Esophagus mucosa (tissue), 1 donor: ENCODE data around the gene TRIM10. TPM values are rescaled to one million over a fixed set of nuclear protein-coding genes. Genes with fewer than 3 reads are reported as not detected.
A peak's percentile ranks its signal among the peaks of the same experiment; 100 is the strongest.

ENCODE experiments used
- ATAC-seq: fragments of 200-7000 bp; cut with Tn5 transposase; one replicate; pipeline ENCODE4 v1.9.1; 2020
- total RNA-seq: library from RNA; stranded (reverse); gene quantifications from one replicate; pipeline ENCODE4 v1.2.4, GENCODE V29; 2023
- donor health status: DM: yes; HTN: yes; CAD: no.

Gene TRIM10
- total RNA-seq, result not detected

GRCh38 chr6:30160785-30161531 lies at the start of gene TRIM10:
TRIM10 (minus strand) TSS chr6:30161211; CDS start chr6:30160858, 353 bp downstream.
- ATAC-seq, result no peak

DNA sequence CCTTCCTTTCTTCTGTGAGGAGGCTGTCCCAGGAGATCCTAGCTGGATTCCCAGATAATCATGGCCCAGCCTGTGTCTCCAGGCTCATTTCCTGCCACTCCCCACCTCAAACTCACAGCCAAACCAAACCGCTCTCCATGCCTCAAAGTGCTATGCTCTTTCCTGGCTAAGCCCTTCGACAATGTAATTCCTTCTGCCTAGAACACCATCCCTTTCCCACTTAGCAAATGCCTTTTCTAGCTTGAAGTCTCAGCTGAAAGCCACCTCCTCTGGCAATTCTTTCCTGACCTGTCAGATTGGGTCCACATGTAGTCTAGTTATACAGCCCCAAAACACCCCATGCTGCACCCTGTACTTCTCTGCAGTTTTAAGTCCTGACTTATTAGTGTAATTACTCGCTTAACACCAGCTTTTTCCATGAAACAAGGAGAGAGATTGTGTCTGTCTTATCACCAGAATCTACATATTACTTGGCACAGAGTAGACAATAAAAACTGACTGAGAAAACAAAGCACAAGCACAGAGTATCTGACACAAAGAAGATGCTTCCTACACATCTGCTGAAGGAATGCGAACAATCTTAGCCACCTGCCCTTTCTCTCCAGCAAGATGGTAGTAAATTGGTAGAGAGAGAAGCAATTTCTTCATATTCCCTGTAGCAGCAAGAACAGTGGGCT lies 46.7 kb upstream of the TRIM10 start:
- peak; percentile 40 for ATAC-seq

DNA sequence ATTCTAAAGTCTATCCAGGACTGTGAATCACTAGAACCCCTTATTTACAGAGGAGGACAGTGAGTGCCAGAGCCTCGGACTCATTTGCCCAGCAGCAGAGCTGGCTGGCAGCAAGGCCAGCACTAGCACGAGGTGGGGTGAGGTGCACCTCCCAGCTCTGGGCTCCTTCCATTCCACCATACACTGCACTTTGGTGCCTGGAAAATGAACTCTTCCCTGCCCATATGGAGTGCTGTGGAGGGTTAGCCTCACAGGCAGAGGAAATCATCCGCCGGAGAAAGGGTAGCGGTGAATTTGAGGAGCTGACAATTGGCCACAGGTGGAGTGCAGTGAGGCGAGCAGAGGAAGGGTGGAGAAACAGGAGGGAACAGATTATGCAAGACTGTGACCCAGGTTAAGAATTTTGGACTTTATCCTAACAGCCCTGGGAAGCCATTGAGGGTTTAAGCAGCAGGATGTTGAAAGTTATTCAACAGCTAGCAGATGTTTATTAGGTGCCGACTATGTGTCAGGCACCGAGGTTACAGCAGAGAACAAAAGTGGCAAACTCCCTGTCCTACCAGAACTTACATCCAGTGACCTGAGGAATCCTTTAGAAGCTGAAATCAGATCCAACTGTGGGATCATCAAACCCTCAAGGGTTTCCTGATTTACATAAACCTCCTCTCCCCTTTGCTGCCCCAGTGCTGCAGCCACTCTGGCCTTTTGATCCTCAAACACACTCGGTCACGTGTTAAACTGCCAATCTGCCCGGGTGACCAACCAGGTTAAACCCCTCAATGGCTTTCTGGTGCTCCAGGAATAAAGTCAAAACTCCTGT lies 46.0 kb upstream of the TRIM10 start:
- peak; percentile 83 for ATAC-seq

GRCh38 chr6:30206152-30206551 lies 45.1 kb upstream of the TRIM10 start:
- ATAC-seq, result no peak

DNA sequence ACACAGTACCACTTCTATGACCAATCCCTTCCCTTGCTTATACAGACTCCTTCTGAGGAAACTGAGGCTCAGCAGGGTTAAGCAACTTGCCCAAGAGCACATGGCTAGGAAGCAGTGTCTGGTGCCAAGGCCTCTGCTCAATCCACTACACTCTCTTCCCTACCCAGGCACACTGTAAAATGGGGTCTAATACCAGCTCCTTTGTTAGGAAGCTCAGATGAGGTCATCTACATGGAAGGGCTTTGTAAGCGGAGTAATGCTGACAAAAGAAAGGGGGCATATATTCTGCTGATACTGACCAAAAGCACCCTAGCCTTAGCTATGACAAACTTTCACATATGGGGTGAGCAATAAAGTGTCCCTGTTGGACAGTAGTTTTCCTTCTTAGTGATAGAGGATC lies 43.1 kb upstream of the TRIM10 start:
- ATAC-seq, result no peak

- ATAC-seq, result peak; percentile 47
Observed at GRCh38 chr6:30202366-30202765, 41.4 kb upstream of the TRIM10 start.

- no peak for ATAC-seq
Observed at GRCh38 chr6:30200551-30201281, 39.7 kb upstream of the TRIM10 start.

GRCh38 chr6:30198166-30199084 lies 37.4 kb upstream of the TRIM10 start:
- ATAC-seq, result peak; percentile 39

DNA sequence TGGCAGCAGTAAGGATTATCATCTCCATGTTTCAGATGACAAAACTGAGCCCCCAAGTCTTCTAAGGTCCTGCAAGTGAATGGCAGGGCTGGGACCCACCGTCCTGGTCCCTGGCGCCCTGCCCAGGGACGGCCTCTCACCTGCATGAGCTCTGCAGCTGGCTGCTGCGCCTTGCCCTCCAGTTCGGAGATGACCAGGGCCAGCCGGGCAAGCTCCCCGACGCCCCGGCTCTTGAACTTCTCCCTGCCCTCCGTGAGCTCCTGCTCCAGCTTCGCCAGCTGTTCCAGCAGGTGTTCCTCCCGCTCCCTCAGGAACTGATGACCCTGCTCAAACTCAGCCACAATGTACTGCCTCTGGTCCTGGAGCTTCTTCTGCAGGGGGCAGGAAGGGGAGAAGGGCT lies 35.4 kb upstream of the TRIM10 start:
- ATAC-seq, result no peak

DNA sequence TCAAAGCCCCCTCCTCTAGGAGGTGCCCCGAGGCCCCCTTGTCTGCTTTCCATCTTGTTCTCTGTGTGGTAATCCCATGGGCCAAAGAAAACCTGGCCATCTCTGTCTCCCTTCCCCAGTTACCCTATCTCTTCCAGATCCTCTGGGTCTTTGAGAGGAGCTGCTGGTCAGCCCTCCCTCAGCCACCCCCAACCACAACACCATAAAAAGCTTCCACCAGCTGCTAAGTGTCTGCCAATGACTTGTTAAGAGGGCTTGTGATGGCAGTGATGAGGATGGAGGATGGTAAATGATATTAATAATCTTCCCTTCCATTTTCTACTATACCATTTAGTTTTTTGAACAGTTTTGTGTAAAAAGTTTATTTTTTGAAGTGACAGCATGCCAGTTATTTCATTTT lies 34.9 kb upstream of the TRIM10 start:
- no peak for ATAC-seq

DNA sequence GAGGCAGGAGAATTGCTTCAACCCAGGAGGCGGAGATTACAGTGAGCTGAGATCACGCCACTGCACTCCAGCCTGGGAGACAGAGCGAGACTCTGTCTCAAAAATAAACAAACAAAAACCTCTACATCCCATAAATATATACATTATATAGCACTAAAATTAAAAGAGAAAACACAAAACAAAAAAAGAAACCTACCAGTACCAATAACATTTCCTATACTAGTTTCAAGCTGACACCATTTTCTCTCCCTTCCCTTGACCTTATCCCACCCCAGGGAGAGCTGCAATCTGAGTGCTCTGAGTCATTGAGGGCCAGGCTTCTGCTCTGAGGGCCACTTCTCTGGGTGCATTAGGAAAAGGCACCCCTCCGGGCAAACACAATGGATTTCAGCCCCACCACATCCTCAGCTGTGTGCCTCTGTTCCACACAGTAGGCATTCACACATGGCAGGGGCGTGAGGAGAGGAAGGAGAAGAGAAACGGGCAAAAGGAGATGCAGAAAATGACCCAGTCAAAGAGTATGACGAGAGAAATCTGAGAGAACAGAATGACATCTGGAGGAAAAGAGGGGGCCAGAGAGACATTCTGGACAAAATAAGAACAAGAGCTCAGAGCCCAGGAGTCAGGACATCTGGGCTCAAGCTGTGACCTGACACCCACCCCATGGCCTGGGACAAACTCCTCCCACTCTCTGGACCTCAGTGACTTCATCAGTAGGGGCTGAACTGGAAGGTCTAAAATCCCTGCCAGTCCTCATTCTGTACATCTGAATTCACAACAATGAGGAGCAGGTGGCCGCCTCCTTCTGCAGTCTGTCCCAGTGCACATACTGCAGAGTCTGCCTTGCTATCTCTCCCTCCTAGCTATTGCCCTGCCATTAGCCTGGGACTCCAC lies 34.0 kb upstream of the TRIM10 start:
- ATAC-seq, result no peak

DNA sequence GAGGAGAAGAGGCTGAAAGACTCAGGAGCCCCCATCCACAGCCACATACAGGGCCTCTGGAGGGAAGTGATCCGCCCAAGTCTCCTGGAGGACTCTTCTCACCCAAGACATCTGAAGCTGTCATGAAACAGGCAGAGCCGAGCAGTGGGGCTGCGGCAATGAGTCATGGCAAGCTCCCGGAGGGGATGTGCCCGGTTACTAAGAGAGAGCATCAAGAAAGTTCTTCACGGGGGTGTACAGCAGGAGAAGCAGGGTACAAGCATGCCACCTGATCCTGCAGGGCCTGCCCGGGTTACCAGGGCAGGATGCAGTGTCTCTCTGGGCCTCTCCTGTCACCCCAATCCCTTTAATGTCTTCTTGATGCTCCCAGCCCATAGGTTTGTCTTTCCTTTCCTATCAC lies 31.1 kb upstream of the TRIM10 start:
- peak; percentile 22 for ATAC-seq

DNA sequence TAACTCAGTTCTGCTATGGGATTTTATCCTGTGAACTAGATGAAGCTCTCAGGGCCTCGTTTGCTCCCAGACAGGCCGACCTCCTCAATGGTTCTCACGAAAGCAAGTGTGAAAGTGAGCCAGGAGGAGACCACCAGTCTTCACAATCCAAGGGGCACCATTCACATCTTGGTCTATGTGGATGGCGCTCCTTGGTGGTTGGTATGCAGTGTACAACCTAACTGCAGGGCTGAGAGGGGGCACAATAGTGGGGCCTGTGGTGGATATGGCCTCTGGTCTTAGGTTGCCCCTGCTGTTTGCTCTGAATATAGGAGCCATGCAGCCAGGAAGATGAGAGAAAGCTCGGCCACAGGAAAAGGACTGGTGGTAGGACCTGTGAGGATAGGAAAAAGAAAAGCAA lies 27.5 kb upstream of the TRIM10 start:
- no peak for ATAC-seq

GRCh38 chr6:30185846-30186484 lies 25.0 kb upstream of the TRIM10 start:
- ATAC-seq, result no peak

DNA sequence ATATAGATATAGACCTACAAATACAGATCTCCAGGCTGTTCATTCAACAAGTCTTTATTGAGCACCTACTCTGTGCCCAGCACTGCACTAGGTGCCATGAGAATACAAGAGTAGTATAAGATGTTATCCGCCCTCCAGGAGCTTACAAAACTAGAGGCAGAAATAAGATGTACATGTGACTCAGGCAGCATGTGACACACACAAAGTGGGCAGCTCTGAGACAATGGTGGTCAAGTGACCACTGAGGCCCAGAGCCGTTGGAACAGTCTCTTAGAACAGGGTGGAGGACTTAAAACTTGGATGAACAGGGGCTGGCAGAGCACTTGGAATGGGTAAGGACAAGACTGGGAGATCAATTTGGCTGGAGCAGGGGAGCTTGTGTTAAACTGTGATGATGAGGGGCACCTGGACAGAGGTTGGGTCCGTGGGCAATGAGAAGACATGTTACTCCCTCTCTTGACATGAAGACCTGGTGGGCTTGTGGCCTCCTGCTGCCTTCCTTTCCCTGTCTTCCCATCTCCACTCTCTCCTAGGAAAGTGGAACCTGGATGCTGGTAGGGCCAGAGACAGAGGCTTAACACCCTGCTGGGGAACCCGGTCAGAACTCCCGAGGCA lies 23.5 kb upstream of the TRIM10 start:
- no peak for ATAC-seq

DNA sequence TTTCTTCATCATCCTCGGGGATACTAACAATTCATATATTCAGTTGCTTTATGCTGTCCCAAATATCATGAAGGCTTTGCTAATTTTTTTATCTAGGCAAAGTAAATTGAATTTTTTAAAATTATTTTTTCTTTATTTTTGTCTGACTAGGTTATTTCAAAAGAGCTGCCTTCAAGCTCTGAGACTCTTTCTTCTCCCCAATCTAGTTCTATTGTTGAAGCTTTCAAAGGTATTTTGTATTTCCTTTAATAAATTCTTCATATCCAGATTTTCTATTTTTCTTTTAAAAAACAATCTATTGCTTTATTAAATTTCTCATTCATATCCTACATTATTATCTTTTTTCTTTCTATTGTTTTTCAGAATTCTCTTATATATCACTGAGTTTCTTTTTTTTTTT lies 19.1 kb upstream of the TRIM10 start:
- ATAC-seq, result no peak

GRCh38 chr6:30178837-30179236 lies 17.8 kb upstream of the TRIM10 start:
- ATAC-seq, result no peak

- ATAC-seq, result no peak
Observed at GRCh38 chr6:30175765-30176164, 14.8 kb upstream of the TRIM10 start.

- no peak for ATAC-seq
Observed at GRCh38 chr6:30172681-30173080, 11.7 kb upstream of the TRIM10 start.
